Astrocyte (in vitro differentiated cells and primary cell): ENCODE data around the gene GALNT18. TPM values are rescaled to one million over a fixed set of nuclear protein-coding genes. Genes with fewer than 3 reads are reported as not detected.

Experiments
- DNase-seq: peaks from one replicate; pipeline ENCODE4 v3.0.0-alpha.2; 2010; ENCODE audit warnings: low read depth
- FAIRE-seq: peaks from 2 replicates; lab custom pipeline; 2011; peaks lifted over from hg19 to GRCh38; lab: Jason Lieb, UNC
- H2AFZ ChIP-seq: 2 replicates; pipeline ENCODE4 v1.6.0; 2012; ENCODE audit warnings: low read depth, low read length, inconsistent platforms
- H3K27ac ChIP-seq: 2 replicates; pipeline ENCODE4 v1.5.1; 2011; ENCODE audit warnings: low read depth, low read length, inconsistent platforms
- H3K27me3 ChIP-seq: 2 replicates; pipeline ENCODE4 v1.6.0; 2011; ENCODE audit warnings: low read length, inconsistent platforms; ENCODE audit not compliant: insufficient read depth
- H3K36me3 ChIP-seq: 2 replicates; pipeline ENCODE4 v1.5.1; 2011; ENCODE audit warnings: low read length, inconsistent platforms; ENCODE audit not compliant: insufficient read depth
- H3K4me1 ChIP-seq: 2 replicates; pipeline ENCODE4 v1.5.1; 2011; ENCODE audit warnings: low read length, inconsistent platforms; ENCODE audit not compliant: insufficient read depth
- H3K4me2 ChIP-seq: 2 replicates; pipeline ENCODE4 v1.6.0; 2012; ENCODE audit warnings: low read length, inconsistent platforms
- H3K4me3 ChIP-seq: 2 replicates; pipeline ENCODE4 v1.5.1; 2011; ENCODE audit warnings: low read depth, mild to moderate bottlenecking, low read length, inconsistent platforms; ENCODE audit not compliant: insufficient read depth
- H3K79me2 ChIP-seq: 2 replicates; pipeline ENCODE4 v1.6.0; 2012; ENCODE audit warnings: mild to moderate bottlenecking, low read length, inconsistent platforms; ENCODE audit not compliant: insufficient read depth
- H3K9ac ChIP-seq: 2 replicates; pipeline ENCODE4 v1.6.0; 2012; ENCODE audit warnings: mild to moderate bottlenecking, low read length, inconsistent platforms
- H3K9me3 ChIP-seq: 2 replicates; pipeline ENCODE4 v1.5.1; 2012; ENCODE audit warnings: low read depth, mild to moderate bottlenecking, low read length, inconsistent platforms; ENCODE audit not compliant: insufficient read depth
- H4K20me1 ChIP-seq: 2 replicates; pipeline ENCODE4 v1.6.0; 2012; ENCODE audit warnings: low read length, inconsistent platforms; ENCODE audit not compliant: insufficient read depth
- H3K27ac Mint-ChIP-seq: one replicate; pipeline ENCODE4 v1.8.0; 2021; ENCODE audit warnings: mild to moderate bottlenecking, mixed read lengths; ENCODE audit not compliant: unreplicated experiment
- H3K27me3 Mint-ChIP-seq: one replicate; pipeline ENCODE4 v1.8.0; 2021; ENCODE audit warnings: low read depth, mixed read lengths; ENCODE audit not compliant: unreplicated experiment
- H3K36me3 Mint-ChIP-seq: one replicate; pipeline ENCODE4 v1.8.0; 2021; ENCODE audit warnings: low read depth, mixed read lengths; ENCODE audit not compliant: unreplicated experiment
- H3K4me1 Mint-ChIP-seq: one replicate; pipeline ENCODE4 v1.8.0; 2021; ENCODE audit warnings: low read depth, mixed read lengths; ENCODE audit not compliant: unreplicated experiment
- H3K4me3 Mint-ChIP-seq: one replicate; pipeline ENCODE4 v1.8.0; 2021; ENCODE audit warnings: mild to moderate bottlenecking, moderate library complexity, mixed read lengths; ENCODE audit not compliant: unreplicated experiment
- H3K9me3 Mint-ChIP-seq: one replicate; pipeline ENCODE4 v1.8.0; 2021; ENCODE audit warnings: mild to moderate bottlenecking, mixed read lengths; ENCODE audit not compliant: unreplicated experiment
- CTCF ChIP-seq: IDR thresholded peaks from 2 replicates; pipeline ENCODE4 v1.5.1; 2011; ENCODE audit warnings: low read depth, mild to moderate bottlenecking, inconsistent platforms, low read length, moderate library complexity; ENCODE audit not compliant: insufficient read depth
- EZH2 ChIP-seq: IDR thresholded peaks from 2 replicates; pipeline ENCODE4 v1.6.1; 2012; ENCODE audit warnings: mild to moderate bottlenecking, low read length, inconsistent platforms; ENCODE audit not compliant: insufficient read depth
- total RNA-seq: library from RNA; stranded (reverse); gene quantifications from 2 replicates; pipeline ENCODE4 v1.2.1, GENCODE V29; 2021

GALNT18 gene
- total RNA-seq, 1 donor from 2014 or later, result 6.5 TPM

GRCh38 chr11:11346303-11346702 lies 275.5 kb downstream of the GALNT18 start:
- DNase-seq, result no peak
- H3K27me3 ChIP-seq, result peaks cover 53% of the 10 kb centered on the region

GRCh38 chr11:11345099-11345498 lies 276.7 kb downstream of the GALNT18 start:
- H3K36me3 ChIP-seq, result no peaks in the 10 kb centered on the region
- no peak for DNase-seq
- Mint-ChIP-seq H3K36me3 (no peaks in the 10 kb centered on the region), H3K27me3 (peaks cover 37% of the 10 kb centered on the region), H3K4me3 (no peak overlapping the region), H3K9me3 (peaks cover 4% of the 10 kb centered on the region), H3K27ac (no peak overlapping the region), H3K4me1 (peaks cover 22% of the 10 kb centered on the region)
- no peak overlapping the region for H3K9ac ChIP-seq
- H3K4me1 ChIP-seq, result peaks cover 15% of the 10 kb centered on the region
- no peak for TF ChIP-seq CTCF
- H3K27me3 ChIP-seq, result peaks cover 53% of the 10 kb centered on the region
- H3K9me3 ChIP-seq, result no peaks in the 10 kb centered on the region
- FAIRE-seq, result no peak
- H2AFZ ChIP-seq, result no peak overlapping the region
- H3K79me2 ChIP-seq, result no peaks in the 10 kb centered on the region
- no peak overlapping the region for H3K4me2 ChIP-seq
- H3K4me3 ChIP-seq, result no peak overlapping the region
- no peak overlapping the region for H3K27ac ChIP-seq
- peaks cover 4% of the 10 kb centered on the region for H4K20me1 ChIP-seq

More at GRCh38 chr11:11346303-11346702, 275.5 kb downstream of the GALNT18 start:
- Mint-ChIP-seq H3K4me1 (peaks cover 34% of the 10 kb centered on the region), H3K9me3 (peaks cover 4% of the 10 kb centered on the region), H3K27me3 (peaks cover 28% of the 10 kb centered on the region), H3K27ac (no peak overlapping the region), H3K36me3 (no peaks in the 10 kb centered on the region), H3K4me3 (no peak overlapping the region)
- Histone ChIP-seq H3K4me2 (no peak overlapping the region), H3K9me3 (no peaks in the 10 kb centered on the region), H3K4me1 (peaks cover 23% of the 10 kb centered on the region), H3K79me2 (no peaks in the 10 kb centered on the region), H3K27ac (no peak overlapping the region), H4K20me1 (peaks cover 16% of the 10 kb centered on the region), H3K9ac (no peak overlapping the region), H3K4me3 (no peak overlapping the region), H3K36me3 (no peaks in the 10 kb centered on the region), H2AFZ (no peak overlapping the region)
- TF ChIP-seq CTCF (no peak), EZH2 (no peak)
- FAIRE-seq, result no peak

GRCh38 chr11:11344045-11344444 lies 277.8 kb downstream of the GALNT18 start:
- Mint-ChIP-seq H3K9me3 (peaks cover 4% of the 10 kb centered on the region), H3K4me1 (peaks cover 14% of the 10 kb centered on the region), H3K27me3 (peaks cover 39% of the 10 kb centered on the region), H3K27ac (no peak overlapping the region), H3K4me3 (no peak overlapping the region), H3K36me3 (peaks cover under 1% of the 10 kb centered on the region)
- no peak overlapping the region for H3K4me3 ChIP-seq
- TF ChIP-seq EZH2 (no peak), CTCF (no peak)
- H3K4me1 ChIP-seq, result peaks cover 7% of the 10 kb centered on the region
- H2AFZ ChIP-seq, result no peak overlapping the region
- FAIRE-seq (no peak), DNase-seq (no peak)
- peaks cover 4% of the 10 kb centered on the region for H4K20me1 ChIP-seq
- no peaks in the 10 kb centered on the region for H3K79me2 ChIP-seq
- no peak overlapping the region for H3K9ac ChIP-seq
- no peaks in the 10 kb centered on the region for H3K36me3 ChIP-seq
- no peaks in the 10 kb centered on the region for H3K9me3 ChIP-seq
- no peak overlapping the region for H3K4me2 ChIP-seq
- no peak overlapping the region for H3K27ac ChIP-seq
- peaks cover 59% of the 10 kb centered on the region for H3K27me3 ChIP-seq
